HEK293 (cell line): ENCODE results near the gene CHSY1.

Experiments used
- CTCF ChIA-PET: fragments of 350-600 bp; formaldehyde crosslinking; extraction: SDS; loops from one replicate; lab custom pipeline; 2021; ENCODE audit warnings: antibody characterized with exemption; lab: Yijun Ruan, JAX
- POLR2A ChIA-PET: fragments of 300-600 bp; formaldehyde crosslinking; extraction: SDS; loops from one replicate; lab custom pipeline; 2020; ENCODE audit warnings: antibody characterized with exemption, inconsistent platforms; lab: Yijun Ruan, JAX
- H3K27ac ChIP-seq: fragments of 200-500 bp; sonication (Bioruptor generic); 2 replicates; pipeline ENCODE4 v1.5.1; 2014; ENCODE audit warnings: low read depth, low read length, control low read depth, inconsistent platforms; ENCODE audit errors: extremely low read depth
- H3K36me3 ChIP-seq, 2 experiments: fragments of 200-500 bp in 1 of 2; sonication (Bioruptor generic) in 1 of 2; 1 replicate in 1 of 2; 2 replicates in 1 of 2; pipeline ENCODE4 v1.5.1; 2014 to 2017; ENCODE audit warnings: inconsistent platforms in 2 of 2, low read length in 2 of 2; ENCODE audit not compliant: control insufficient read depth in 2 of 2, insufficient read depth in 1 of 2
- H3K4me1 ChIP-seq: fragments of 200-500 bp; sonication (Bioruptor generic); 2 replicates; pipeline ENCODE4 v1.5.1; 2014; ENCODE audit warnings: mild to moderate bottlenecking, low read length, inconsistent platforms; ENCODE audit not compliant: control insufficient read depth, insufficient read depth
- H3K4me3 ChIP-seq: 2 replicates; pipeline ENCODE4 v1.5.1; 2011; ENCODE audit warnings: low read depth, mild to moderate bottlenecking, control low read depth, low read length, moderate library complexity
- H3K9me3 ChIP-seq: fragments of 200-500 bp; sonication (Bioruptor generic); 2 replicates; pipeline ENCODE4 v1.5.1; 2014; ENCODE audit warnings: low read depth, low read length, inconsistent platforms; ENCODE audit not compliant: control insufficient read depth, insufficient read depth
- HOXC10 ChIP-seq: sonication (generic); formaldehyde crosslinking; IDR thresholded peaks from 2 replicates; pipeline ENCODE4 v1.8.1; 2023; ENCODE audit warnings: mild to moderate bottlenecking, missing genetic modification reagents
- KLF9 ChIP-seq: fragments of 450-650 bp; formaldehyde crosslinking; IDR thresholded peaks from 2 replicates; pipeline ENCODE4 v1.5.1; 2016; ENCODE audit warnings: missing biosample characterization, missing genetic modification characterization, low read depth
- OVOL3 ChIP-seq: fragments of 450-650 bp; formaldehyde crosslinking; IDR thresholded peaks from 2 replicates; pipeline ENCODE4 v1.5.1; 2016; ENCODE audit warnings: missing biosample characterization, missing genetic modification characterization
- PRDM4 ChIP-seq: fragments of 450-650 bp; formaldehyde crosslinking; IDR thresholded peaks from 2 replicates; pipeline ENCODE4 v1.5.1; 2017; ENCODE audit warnings: missing biosample characterization, missing genetic modification characterization
- RBAK ChIP-seq: fragments of 450-650 bp; formaldehyde crosslinking; IDR thresholded peaks from 2 replicates; pipeline ENCODE4 v1.5.1; 2016; ENCODE audit warnings: missing biosample characterization, missing genetic modification characterization
- WT1 ChIP-seq: fragments of 450-650 bp; formaldehyde crosslinking; IDR thresholded peaks from 2 replicates; pipeline ENCODE4 v1.5.1; 2016; ENCODE audit warnings: missing biosample characterization, missing genetic modification characterization
- ZBTB11 ChIP-seq: fragments of 450-650 bp; formaldehyde crosslinking; conservative IDR thresholded peaks from 2 replicates; pipeline ENCODE4 v1.5.1; 2016; ENCODE audit warnings: low read depth, missing biosample characterization, missing genetic modification characterization
- ZFP41 ChIP-seq: fragments of 450-650 bp; formaldehyde crosslinking; IDR thresholded peaks from 2 replicates; pipeline ENCODE4 v1.5.1; 2016; ENCODE audit warnings: missing biosample characterization, missing genetic modification characterization, borderline replicate concordance
- ZNF138 ChIP-seq: fragments of 450-650 bp; formaldehyde crosslinking; IDR thresholded peaks from 2 replicates; pipeline ENCODE4 v1.5.1; 2016; ENCODE audit warnings: missing biosample characterization, missing genetic modification characterization, borderline replicate concordance
- ZNF184 ChIP-seq: fragments of 450-650 bp; IDR thresholded peaks from 2 replicates; pipeline ENCODE4 v1.5.1; 2018; ENCODE audit warnings: missing biosample characterization, mild to moderate bottlenecking, missing genetic modification characterization
- ZNF239 ChIP-seq: fragments of 450-650 bp; formaldehyde crosslinking; IDR thresholded peaks from 2 replicates; pipeline ENCODE4 v1.5.1; 2016; ENCODE audit warnings: missing biosample characterization, missing genetic modification characterization
- ZNF274 ChIP-seq, 2 experiments: fragments of 200-500 bp in 1 of 2; fragments of 450-650 bp in 1 of 2; sonication (Bioruptor generic) in 1 of 2; formaldehyde crosslinking in 1 of 2; IDR thresholded peaks; 2 replicates each; pipeline versions ENCODE4 v1.5.1 to v1.6.1; 2014 to 2016; ENCODE audit warnings: borderline replicate concordance in 1 of 2, inconsistent platforms in 1 of 2, low read length in 1 of 2, missing biosample characterization in 1 of 2, missing genetic modification characterization in 1 of 2
- ZNF292 ChIP-seq: fragments of 450-650 bp; formaldehyde crosslinking; IDR thresholded peaks from 2 replicates; pipeline ENCODE4 v1.5.1; 2016; ENCODE audit warnings: low read depth, missing biosample characterization, missing genetic modification characterization, borderline replicate concordance
- ZNF37A ChIP-seq: fragments of 450-650 bp; IDR thresholded peaks from 2 replicates; pipeline ENCODE4 v1.5.1; 2018; ENCODE audit warnings: missing biosample characterization, missing genetic modification characterization
- ZNF404 ChIP-seq: fragments of 450-650 bp; formaldehyde crosslinking; IDR thresholded peaks from 2 replicates; pipeline ENCODE4 v1.5.1; 2017; ENCODE audit warnings: missing biosample characterization, missing genetic modification characterization
- ZNF449 ChIP-seq: fragments of 450-650 bp; formaldehyde crosslinking; IDR thresholded peaks from 2 replicates; pipeline ENCODE4 v1.5.1; 2017; ENCODE audit warnings: missing biosample characterization, mild to moderate bottlenecking, missing genetic modification characterization, moderate library complexity
- ZNF558 ChIP-seq: fragments of 450-650 bp; formaldehyde crosslinking; IDR thresholded peaks from 2 replicates; pipeline ENCODE4 v1.5.1; 2016; ENCODE audit warnings: missing biosample characterization, missing genetic modification characterization
- ZNF561 ChIP-seq: fragments of 450-650 bp; IDR thresholded peaks from 2 replicates; pipeline ENCODE4 v1.5.1; 2018; ENCODE audit warnings: missing biosample characterization, missing genetic modification characterization, borderline replicate concordance
- ZNF639 ChIP-seq: fragments of 450-650 bp; formaldehyde crosslinking; IDR thresholded peaks from 2 replicates; pipeline ENCODE4 v1.5.1; 2016; ENCODE audit warnings: missing biosample characterization, missing genetic modification characterization
- ZNF76 ChIP-seq: fragments of 450-650 bp; formaldehyde crosslinking; IDR thresholded peaks from 2 replicates; pipeline ENCODE4; 2016; ENCODE audit warnings: low read depth, missing biosample characterization, missing genetic modification characterization, borderline replicate concordance
- ZNF791 ChIP-seq: fragments of 450-650 bp; formaldehyde crosslinking; IDR thresholded peaks from 2 replicates; pipeline ENCODE4 v1.5.1; 2016; ENCODE audit warnings: missing biosample characterization, missing genetic modification characterization
- ZSCAN23 ChIP-seq: fragments of 450-650 bp; formaldehyde crosslinking; IDR thresholded peaks from 2 replicates; pipeline ENCODE4 v1.5.1; 2016; ENCODE audit warnings: missing biosample characterization, missing genetic modification characterization

The CHSY1 gene

GRCh38 chr15:101150723-101151040, 101.2 kb downstream of the CHSY1 start:
- ChIA-PET POLR2A (no interaction called here), CTCF (no interaction called here)
- H3K27ac ChIP-seq = no peak overlapping the region
- TF ChIP-seq ZFP41 (tag by site-specific recombination) (no peak), HOXC10 (CRISPR knock-in tag) (no peak), ZNF639 (tag by site-specific recombination) (no peak), ZNF76 (no peak), ZNF184 (no peak), ZNF138 (no peak), KLF9 (tag by site-specific recombination) (no peak), ZNF404 (tag by site-specific recombination) (no peak), ZBTB11 (tag by site-specific recombination) (no peak), ZNF274 (IDR thresholded peaks at IDR 0.05; ENCODE audit: low read length) (no peak), ZNF274 (tag by site-specific recombination; IDR thresholded peaks at IDR 0.05; ENCODE audit: borderline replicate concordance) (no peak), ZNF449 (tag by site-specific recombination) (no peak), ZNF558 (no peak), WT1 (tag by site-specific recombination) (no peak), ZSCAN23 (tag by site-specific recombination) (no peak), ZNF292 (tag by site-specific recombination) (no peak), RBAK (tag by site-specific recombination) (no peak), ZNF239 (tag by site-specific recombination) (no peak), ZNF37A (tag by site-specific recombination) (no peak), ZNF791 (tag by site-specific recombination) (no peak)
- no peak overlapping the region for H3K4me3 ChIP-seq
- H3K4me1 ChIP-seq = peaks cover 6% of the 10 kb centered on the region
- H3K36me3 ChIP-seq = no peaks in the 10 kb centered on the region
- H3K9me3 ChIP-seq = no peaks in the 10 kb centered on the region

- H3K4me1 ChIP-seq = peaks cover 6% of the 10 kb centered on the region
- TF ChIP-seq PRDM4 (tag by site-specific recombination) (no peak), OVOL3 (tag by site-specific recombination) (no peak), ZNF561 (tag by site-specific recombination) (no peak)
- TF ChIP-seq, all 188 proteins: peak for 0
- Histone ChIP-seq H3K27ac (no peak overlapping the region), H3K36me3 (no peaks in the 10 kb centered on the region), H3K9me3 (no peaks in the 10 kb centered on the region), H3K4me3 (no peak overlapping the region)
- POLR2A ChIA-PET = no interaction called here
- CTCF ChIA-PET = interaction anchor here (0.5 to 0.9 kb wide), 4 partner anchors 133 to 389 kb away, joined by 3 to 7 read pairs (median 3); no protein-coding TSS in a partner anchor
These were observed 101.8 kb downstream of the CHSY1 start for GRCh38 chr15:101149864-101150722.
